Adrenal gland (tissue), 5 donors: ENCODE data around the gene ACOT11.

Experiments
- POLR2A ChIP-seq, 2 donors: fragments of 450-650 bp; IDR thresholded peaks; one replicate each; pipeline ENCODE4 v1.6.1; 2017; ENCODE audit warnings: antibody characterized with exemption in 2 of 2, mild to moderate bottlenecking in 2 of 2, moderate library complexity in 1 of 2
- TF ChIP-seq, protein P1 (sequence below), 6 experiments: fragments of 450-650 bp in 4 of 6; fragments of 200-600 bp in 2 of 6; sonication (generic) in 1 of 6; IDR thresholded peaks; 1 replicate in 5 of 6; 2 replicates in 1 of 6; pipeline versions ENCODE4 v1.5.1 to v1.8.0; 2016 to 2021; ENCODE audit warnings: antibody characterized with exemption in 6 of 6, mild to moderate bottlenecking in 2 of 6, moderate library complexity in 1 of 6
- donor health status: DM: no; HTN: no; CAD: no.

DNA sequence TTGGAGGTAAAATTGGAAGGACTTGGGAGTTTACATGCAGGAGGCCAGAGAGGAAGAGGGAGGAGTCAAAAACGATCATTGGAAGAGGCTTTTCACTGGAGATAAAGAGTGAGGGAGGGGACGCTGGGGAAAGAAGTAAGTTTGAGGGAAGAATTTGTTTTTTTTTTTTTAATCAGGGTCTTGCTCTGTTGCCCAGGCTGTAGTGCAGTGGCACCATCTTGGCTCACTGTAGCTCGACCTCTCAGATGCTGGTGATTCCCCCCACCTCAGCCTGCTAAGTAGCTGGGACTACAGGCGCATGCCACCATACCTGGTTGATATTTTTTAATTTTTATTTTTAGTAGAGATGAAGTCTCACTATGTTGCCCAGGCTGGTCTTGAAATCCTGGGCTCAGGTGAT, 92.3 kb downstream of the ACOT11 start:
- TF ChIP-seq, protein P1, sequence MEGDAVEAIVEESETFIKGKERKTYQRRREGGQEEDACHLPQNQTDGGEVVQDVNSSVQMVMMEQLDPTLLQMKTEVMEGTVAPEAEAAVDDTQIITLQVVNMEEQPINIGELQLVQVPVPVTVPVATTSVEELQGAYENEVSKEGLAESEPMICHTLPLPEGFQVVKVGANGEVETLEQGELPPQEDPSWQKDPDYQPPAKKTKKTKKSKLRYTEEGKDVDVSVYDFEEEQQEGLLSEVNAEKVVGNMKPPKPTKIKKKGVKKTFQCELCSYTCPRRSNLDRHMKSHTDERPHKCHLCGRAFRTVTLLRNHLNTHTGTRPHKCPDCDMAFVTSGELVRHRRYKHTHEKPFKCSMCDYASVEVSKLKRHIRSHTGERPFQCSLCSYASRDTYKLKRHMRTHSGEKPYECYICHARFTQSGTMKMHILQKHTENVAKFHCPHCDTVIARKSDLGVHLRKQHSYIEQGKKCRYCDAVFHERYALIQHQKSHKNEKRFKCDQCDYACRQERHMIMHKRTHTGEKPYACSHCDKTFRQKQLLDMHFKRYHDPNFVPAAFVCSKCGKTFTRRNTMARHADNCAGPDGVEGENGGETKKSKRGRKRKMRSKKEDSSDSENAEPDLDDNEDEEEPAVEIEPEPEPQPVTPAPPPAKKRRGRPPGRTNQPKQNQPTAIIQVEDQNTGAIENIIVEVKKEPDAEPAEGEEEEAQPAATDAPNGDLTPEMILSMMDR (IDR thresholded peaks at IDR 0.05) = no peak
- no peak for TF ChIP-seq POLR2A (IDR thresholded peaks at IDR 0.05)
